ENCODE measurements around the gene TCFL5. TPM values are rescaled to one million over a fixed set of nuclear protein-coding genes. Genes with fewer than 3 reads are reported as not detected.

Gene TCFL5
- total RNA-seq, 4 donors from 2014 or later, result 12.3 to 29.7 (median 18.8) TPM

DNA sequence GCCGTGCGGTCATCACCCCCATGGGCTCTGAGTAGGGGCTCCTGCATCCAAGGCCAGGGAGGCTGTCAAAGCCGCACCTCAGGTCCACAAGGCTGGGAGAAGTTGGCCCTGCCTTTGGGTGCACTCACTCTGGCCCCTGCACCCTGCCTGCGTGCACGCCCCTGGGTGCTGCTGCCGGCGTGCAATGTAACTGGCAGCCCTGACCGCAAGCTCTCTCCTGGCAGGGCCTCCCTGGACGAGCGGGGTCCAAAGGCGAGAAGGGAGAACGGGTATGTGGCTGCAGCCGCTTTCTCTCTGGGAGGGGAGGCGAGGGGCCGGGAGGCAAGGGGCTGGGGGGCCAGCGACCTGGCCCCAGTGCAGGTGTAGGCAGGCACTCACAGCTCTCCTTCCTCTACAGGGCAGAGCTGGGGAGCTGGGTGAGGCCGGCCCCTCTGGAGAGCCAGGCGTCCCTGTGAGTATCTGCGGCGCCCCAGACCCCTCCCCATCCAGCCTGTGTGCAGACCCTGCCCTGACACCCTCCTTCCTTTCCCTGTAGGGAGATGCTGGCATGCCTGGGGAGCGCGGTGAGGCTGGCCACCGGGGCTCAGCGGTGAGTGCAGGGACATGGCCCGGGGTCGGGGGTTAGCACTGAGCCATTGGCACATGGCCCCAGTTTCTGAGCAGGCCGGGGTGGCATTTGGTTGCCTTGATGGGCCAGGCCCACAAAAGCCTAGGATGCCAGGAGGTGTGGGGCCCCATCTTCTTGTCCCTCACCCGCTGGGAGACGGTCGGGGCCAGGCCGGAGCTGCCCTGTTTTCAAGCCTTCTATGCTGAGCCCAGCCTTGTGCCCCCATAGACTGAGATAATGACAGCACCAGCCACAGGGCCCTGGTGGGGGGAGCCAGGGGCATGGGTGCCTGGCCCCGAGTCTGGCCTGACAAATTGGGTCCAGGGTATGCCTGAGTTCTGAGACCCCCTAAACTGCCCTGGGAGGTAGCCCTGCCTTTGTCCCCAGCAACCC, 32.1 kb downstream of the TCFL5 start:
- Histone ChIP-seq H3K4me3 (no peak overlapping the region), H3K4me1 (peaks cover 15 to 40% (median 28%) of the 10 kb centered on the region in 4 donors), H3K9me3 (no peaks in the 10 kb centered on the region), H3K36me3 (peaks cover 0 to 6% (median 0%) of the 10 kb centered on the region in 4 donors), H3K27me3 (peaks cover 0 to 3% (median 0%) of the 10 kb centered on the region in 4 donors), H3K27ac (replicated peaks in 1 of 4) (no peak overlapping the region)
- TF ChIP-seq POLR2AphosphoS5 (IDR thresholded peaks at IDR 0.05), result no peak
- no peak for TF ChIP-seq EP300 (IDR thresholded peaks at IDR 0.05)
- no peak for TF ChIP-seq POLR2A (IDR thresholded peaks at IDR 0.05; ENCODE audit: low read depth)
- TF ChIP-seq, protein P1, sequence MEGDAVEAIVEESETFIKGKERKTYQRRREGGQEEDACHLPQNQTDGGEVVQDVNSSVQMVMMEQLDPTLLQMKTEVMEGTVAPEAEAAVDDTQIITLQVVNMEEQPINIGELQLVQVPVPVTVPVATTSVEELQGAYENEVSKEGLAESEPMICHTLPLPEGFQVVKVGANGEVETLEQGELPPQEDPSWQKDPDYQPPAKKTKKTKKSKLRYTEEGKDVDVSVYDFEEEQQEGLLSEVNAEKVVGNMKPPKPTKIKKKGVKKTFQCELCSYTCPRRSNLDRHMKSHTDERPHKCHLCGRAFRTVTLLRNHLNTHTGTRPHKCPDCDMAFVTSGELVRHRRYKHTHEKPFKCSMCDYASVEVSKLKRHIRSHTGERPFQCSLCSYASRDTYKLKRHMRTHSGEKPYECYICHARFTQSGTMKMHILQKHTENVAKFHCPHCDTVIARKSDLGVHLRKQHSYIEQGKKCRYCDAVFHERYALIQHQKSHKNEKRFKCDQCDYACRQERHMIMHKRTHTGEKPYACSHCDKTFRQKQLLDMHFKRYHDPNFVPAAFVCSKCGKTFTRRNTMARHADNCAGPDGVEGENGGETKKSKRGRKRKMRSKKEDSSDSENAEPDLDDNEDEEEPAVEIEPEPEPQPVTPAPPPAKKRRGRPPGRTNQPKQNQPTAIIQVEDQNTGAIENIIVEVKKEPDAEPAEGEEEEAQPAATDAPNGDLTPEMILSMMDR (IDR thresholded peaks at IDR 0.05), result no peak
- 97% methylated on average over 20 of the region's 32 CpGs for WGBS
- no peak for DNase-seq (ENCODE audit: extremely low spot score)
- intact Hi-C loops (cut with DNase I), result no loop called here

DNA sequence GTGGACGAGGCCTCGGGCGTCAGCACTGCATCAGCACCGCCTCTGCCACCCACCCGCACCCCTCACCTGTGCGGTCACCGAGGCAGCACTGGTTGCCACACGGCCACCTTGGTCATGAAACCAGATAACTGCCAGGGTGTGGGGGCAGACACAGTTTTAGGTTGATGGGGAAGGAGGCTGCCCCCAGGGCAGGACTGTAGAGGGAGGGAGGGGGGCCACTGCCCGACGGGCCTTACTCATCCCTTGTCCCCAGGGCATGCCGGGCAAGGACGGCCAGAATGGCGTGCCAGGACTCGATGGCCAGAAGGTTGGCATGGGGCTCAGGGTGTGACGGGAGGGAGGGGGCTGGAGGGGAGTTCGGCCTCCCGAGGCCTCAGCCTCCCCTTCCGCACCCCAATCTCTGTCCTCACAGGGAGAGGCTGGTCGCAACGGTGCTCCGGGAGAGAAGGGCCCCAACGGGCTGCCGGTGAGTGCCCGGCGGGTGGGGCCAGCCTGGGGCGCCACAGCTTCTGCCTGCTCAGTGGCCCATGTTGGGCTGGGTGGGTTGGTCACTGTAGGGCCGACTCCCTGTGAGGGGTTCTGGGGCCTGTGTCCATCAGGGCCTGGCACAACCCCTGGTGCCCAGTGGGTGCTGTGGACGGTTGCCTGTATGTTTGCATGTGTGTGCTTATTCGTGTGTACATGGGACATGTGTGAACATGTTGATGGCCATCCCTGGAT, 33.0 kb downstream of the TCFL5 start:
- Histone ChIP-seq H3K9me3 (no peaks in the 10 kb centered on the region), H3K36me3 (peaks cover 0 to 6% (median 0%) of the 10 kb centered on the region in 4 donors), H3K27me3 (peaks cover 0 to 5% (median 0%) of the 10 kb centered on the region in 4 donors), H3K27ac (replicated peaks in 1 of 4) (no peak overlapping the region), H3K4me3 (no peak overlapping the region), H3K4me1 (peaks cover 24 to 48% (median 32%) of the 10 kb centered on the region in 4 donors)
- TF ChIP-seq POLR2AphosphoS5 (IDR thresholded peaks at IDR 0.05) (no peak), POLR2A (IDR thresholded peaks at IDR 0.05; ENCODE audit: low read depth) (no peak), EP300 (IDR thresholded peaks at IDR 0.05) (no peak)
- TF ChIP-seq, protein P1 (IDR thresholded peaks at IDR 0.05), result no peak
- WGBS, result 91% methylated on average over 25 of the region's 29 CpGs
- intact Hi-C loops (cut with DNase I), result no loop called here
- no peak for DNase-seq (ENCODE audit: extremely low spot score)

DNA sequence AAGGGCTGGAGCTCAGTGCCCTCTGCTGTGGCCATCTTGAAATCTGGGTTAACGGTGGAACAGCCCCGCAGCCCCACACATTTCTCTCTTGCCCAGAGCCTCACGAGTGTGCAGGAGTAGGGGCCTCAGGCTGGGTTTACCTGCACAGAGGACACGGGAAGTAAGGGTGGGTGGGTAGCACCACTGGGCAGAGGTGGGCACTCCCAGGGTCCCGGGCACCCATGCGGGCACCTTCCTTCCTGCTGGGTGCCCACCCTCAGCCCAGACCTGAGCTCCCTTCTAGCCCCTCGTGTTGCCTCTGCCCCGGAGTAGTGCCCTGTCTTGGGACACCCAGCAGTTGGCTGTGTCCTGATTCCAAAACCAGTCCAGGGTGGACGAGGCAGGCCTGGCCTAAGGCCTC, 33.6 kb downstream of the TCFL5 start:
- no peak for DNase-seq (ENCODE audit: extremely low spot score)
- WGBS, result 88% methylated on average over 9 of the region's 9 CpGs
- H3K9me3 ChIP-seq, result no peaks in the 10 kb centered on the region
- TF ChIP-seq POLR2AphosphoS5 (IDR thresholded peaks at IDR 0.05) (no peak), EP300 (IDR thresholded peaks at IDR 0.05) (no peak), POLR2A (IDR thresholded peaks at IDR 0.05; ENCODE audit: low read depth) (no peak)
- TF ChIP-seq, protein P1 (IDR thresholded peaks at IDR 0.05), result no peak
- peaks cover 0 to 6% (median 0%) of the 10 kb centered on the region in 4 donors for H3K36me3 ChIP-seq
- peaks cover 24 to 45% (median 31%) of the 10 kb centered on the region in 4 donors for H3K4me1 ChIP-seq
- peaks cover 0 to 5% (median 0%) of the 10 kb centered on the region in 4 donors for H3K27me3 ChIP-seq
- H3K27ac ChIP-seq (replicated peaks in 1 of 4), result no peak overlapping the region
- no peak overlapping the region for H3K4me3 ChIP-seq
- intact Hi-C loops (cut with DNase I), result no loop called here

DNA sequence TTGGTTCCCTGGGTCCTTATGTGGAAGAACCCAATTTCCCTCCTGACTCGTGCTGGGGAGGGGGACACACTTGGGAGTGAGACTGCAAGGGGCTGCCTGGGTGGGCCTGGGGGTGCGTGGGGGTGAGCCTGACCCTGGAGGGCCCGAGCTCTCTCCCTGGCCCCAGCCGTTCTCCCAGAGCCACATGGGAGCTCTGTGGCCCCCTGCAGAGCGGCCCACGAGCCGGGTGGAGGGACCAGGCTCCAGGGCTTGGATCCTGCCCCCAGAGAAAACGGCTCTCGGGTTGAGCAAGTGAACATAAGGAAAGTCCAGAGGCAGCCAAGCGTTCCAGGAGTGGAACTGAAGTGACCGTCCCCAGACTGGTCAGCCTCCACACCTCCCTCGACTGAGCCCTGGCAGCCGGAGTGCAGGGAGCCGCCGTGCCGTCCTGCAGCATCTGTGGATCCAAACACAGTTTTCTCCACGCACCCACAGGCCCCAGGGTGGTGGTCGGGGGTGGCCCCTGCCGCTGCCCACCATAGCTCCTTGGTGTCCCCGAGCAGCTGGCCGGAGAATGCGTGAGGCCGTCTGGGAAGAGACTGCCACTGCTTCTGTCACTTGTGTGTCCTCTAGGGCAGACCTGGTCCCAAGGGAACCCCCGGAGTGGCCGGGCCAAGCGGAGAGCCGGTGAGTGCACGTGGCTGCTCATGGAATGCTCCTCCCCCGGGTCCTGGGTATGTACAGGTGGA, 34.1 kb downstream of the TCFL5 start:
- no peak overlapping the region for H3K4me3 ChIP-seq
- H3K27ac ChIP-seq (replicated peaks in 1 of 4), result no peak overlapping the region
- 77% methylated on average over 28 of the region's 29 CpGs for WGBS
- no peak for DNase-seq (ENCODE audit: extremely low spot score)
- no peak for TF ChIP-seq EP300 (IDR thresholded peaks at IDR 0.05)
- TF ChIP-seq POLR2AphosphoS5 (IDR thresholded peaks at IDR 0.05), result no peak
- no peak for TF ChIP-seq POLR2A (IDR thresholded peaks at IDR 0.05; ENCODE audit: low read depth)
- peaks cover 0 to 6% (median 0%) of the 10 kb centered on the region in 4 donors for H3K36me3 ChIP-seq
- no peaks in the 10 kb centered on the region for H3K9me3 ChIP-seq
- intact Hi-C loops (cut with DNase I), result no loop called here
- peaks cover 0 to 5% (median 0%) of the 10 kb centered on the region in 4 donors for H3K27me3 ChIP-seq
- H3K4me1 ChIP-seq, result peaks cover 19 to 39% (median 26%) of the 10 kb centered on the region in 4 donors
